K562 (cell line): ENCODE results near the gene SLC37A2. TPM values are rescaled to one million over a fixed set of nuclear protein-coding genes. Genes with fewer than 3 reads are reported as not detected.
"Not testable (repeated sequence)": the region's sequence is repeated elsewhere in the genome, so short reads cannot be mapped to it uniquely, and the experiment has no call there.

Experiments
- ATAC-seq: fragments of 200-7000 bp; cut with Tn5 transposase; 3 replicates; pipeline ENCODE4 v1.9.1; 2020; ENCODE audit warnings: moderate library complexity
- BruUV-seq: library from RNA; stranded (reverse); fragments of 400-500 nt; replicated peaks from 2 replicates; lab custom pipeline; 2021; lab: Mats Ljungman, UMichigan
- CTCF ChIA-PET: fragments of 300-600 bp; formaldehyde crosslinking; extraction: SDS; loops from one replicate; lab custom pipeline; 2021; ENCODE audit warnings: low intra/inter-chr PET ratio; lab: Yijun Ruan, JAX
- POLR2A ChIA-PET: fragments of 300-600, 350-650 bp; sonication (Branson Sonifier 250); formaldehyde crosslinking; extraction: SDS; loops from one replicate; lab custom pipeline; 2021; ENCODE audit warnings: antibody characterized with exemption, inconsistent platforms; lab: Yijun Ruan, JAX
- DNase-seq, 4 experiments: peaks; one replicate each; pipeline versions ENCODE4 v3.0.0 to v3.0.0-alpha.2; 2011 to 2018; ENCODE audit warnings: low spot score in 3 of 4, mixed read lengths in 3 of 4; ENCODE audit errors: extremely low read depth in 1 of 4
- FAIRE-seq: peaks from 2 replicates; lab custom pipeline; 2011; peaks lifted over from hg19 to GRCh38; lab: Jason Lieb, UNC
- H2AFZ ChIP-seq: 2 replicates; pipeline ENCODE4 v1.6.0; 2011; ENCODE audit warnings: low read depth, low read length, control low read depth, inconsistent platforms
- H3K27ac ChIP-seq: fragments of 200-600 bp; 3 replicates; pipeline ENCODE4 v1.8.0; 2011; ENCODE audit warnings: low read depth, mild to moderate bottlenecking, control low read depth, inconsistent platforms, low read length, moderate library complexity, mixed read lengths; ENCODE audit errors: extremely low read depth
- H3K27me3 ChIP-seq, 2 experiments: fragments of 300-600 bp in 1 of 2; 2 replicates in 1 of 2; 3 replicates in 1 of 2; pipeline versions ENCODE4 v1.6.0 to v1.8.0; 2011; ENCODE audit warnings: inconsistent platforms in 2 of 2, low read length in 2 of 2, mild to moderate bottlenecking in 1 of 2, mixed read lengths in 1 of 2, moderate library complexity in 1 of 2; ENCODE audit not compliant: control insufficient read depth in 2 of 2, insufficient read depth in 2 of 2
- H3K36me3 ChIP-seq: fragments of 300-600 bp; 3 replicates; pipeline ENCODE4 v1.8.0; 2011; ENCODE audit warnings: mild to moderate bottlenecking, low read length, inconsistent platforms; ENCODE audit not compliant: control insufficient read depth, insufficient read depth
- H3K4me1 ChIP-seq, 2 experiments: fragments of 200-600 bp in 1 of 2; replicated peaks in 1 of 2; 2 replicates in 1 of 2; 3 replicates in 1 of 2; pipeline versions ENCODE4 v1.5.1 to v1.8.0; 2011; ENCODE audit warnings: inconsistent platforms in 2 of 2, low read length in 2 of 2, mild to moderate bottlenecking in 1 of 2, mixed read lengths in 1 of 2, moderate library complexity in 1 of 2; ENCODE audit not compliant: control insufficient read depth in 2 of 2, insufficient read depth in 2 of 2
- H3K4me2 ChIP-seq: 2 replicates; pipeline ENCODE4 v1.6.1; 2011; ENCODE audit warnings: low read length, control low read depth, inconsistent platforms, mixed read lengths; ENCODE audit not compliant: insufficient read depth
- H3K4me3 ChIP-seq: fragments of 200-600 bp; sonication (generic), shearing (Covaris generic); 2 replicates; pipeline ENCODE4 v1.5.1; 2016; ENCODE audit warnings: control low read depth, inconsistent platforms
- H3K79me2 ChIP-seq: fragments of 200-600 bp; 3 replicates; pipeline ENCODE4 v1.8.0; 2011; ENCODE audit warnings: low read length, inconsistent platforms; ENCODE audit not compliant: control insufficient read depth, insufficient read depth
- H3K9ac ChIP-seq, 2 experiments: 2 replicates each; pipeline versions ENCODE4 v1.6.0 to v1.6.1; 2011; ENCODE audit warnings: low read depth in 2 of 2, low read length in 2 of 2, control low read depth in 1 of 2, inconsistent platforms in 1 of 2, mild to moderate bottlenecking in 1 of 2, mixed read lengths in 1 of 2; ENCODE audit not compliant: insufficient read depth in 1 of 2
- H3K9me1 ChIP-seq: one replicate; pipeline ENCODE4 v1.6.0; 2011; ENCODE audit warnings: inconsistent platforms, mild to moderate bottlenecking, low read length, moderate library complexity; ENCODE audit not compliant: control insufficient read depth, insufficient read depth
- H3K9me3 ChIP-seq: replicated peaks from 2 replicates; pipeline ENCODE4 v1.5.1; 2011; ENCODE audit warnings: low read depth, low read length, inconsistent platforms; ENCODE audit not compliant: control insufficient read depth, insufficient read depth
- H4K20me1 ChIP-seq: replicated peaks from 2 replicates; pipeline ENCODE4 v1.6.1; 2011; ENCODE audit warnings: low read length, inconsistent platforms, mixed read lengths; ENCODE audit not compliant: control insufficient read depth, insufficient read depth
- ARID1B ChIP-seq: fragments of 450-650 bp; IDR thresholded peaks from 2 replicates; pipeline ENCODE4 v1.6.1; 2016; ENCODE audit warnings: antibody characterized with exemption, mild to moderate bottlenecking, inconsistent platforms
- ATF3 ChIP-seq, 2 experiments: fragments of 450-650 bp in 1 of 2; sonication (generic) in 1 of 2; formaldehyde crosslinking in 1 of 2; IDR thresholded peaks in 1 of 2; conservative IDR thresholded peaks in 1 of 2; 2 replicates each; pipeline versions ENCODE4 v1.6.1 to v1.8.1; 2016 to 2023; ENCODE audit warnings: mild to moderate bottlenecking in 2 of 2, moderate library complexity in 2 of 2, inconsistent platforms in 1 of 2, missing genetic modification reagents in 1 of 2
- BRF2 ChIP-seq: IDR thresholded peaks from 3 replicates; pipeline ENCODE4 v1.6.1; 2011; ENCODE audit warnings: borderline replicate concordance, mild to moderate bottlenecking; ENCODE audit not compliant: insufficient read length, insufficient read depth
- FOSL1 ChIP-seq: fragments of 200-800 bp; sonication (Bioruptor generic); conservative IDR thresholded peaks from 2 replicates; pipeline ENCODE4 v1.6.1; 2016; ENCODE audit warnings: missing genetic modification characterization, missing compliant biosample characterization
- HMBOX1 ChIP-seq: sonication (generic); IDR thresholded peaks from 2 replicates; pipeline ENCODE4 v1.6.1; 2016
- KLF13 ChIP-seq: fragments of 450-650 bp; IDR thresholded peaks from 2 replicates; pipeline ENCODE4 v1.6.1; 2016; ENCODE audit warnings: missing genetic modification characterization, low read depth, mild to moderate bottlenecking, missing compliant biosample characterization, moderate library complexity, borderline replicate concordance
- NFATC3 ChIP-seq: fragments of 450-650 bp; IDR thresholded peaks from 2 replicates; pipeline ENCODE4 v1.6.1; 2017; ENCODE audit warnings: mild to moderate bottlenecking
- TFE3 ChIP-seq: fragments of 450-650 bp; formaldehyde crosslinking; IDR thresholded peaks from 2 replicates; pipeline ENCODE4 v1.4.0; 2020; ENCODE audit warnings: mild to moderate bottlenecking, mixed read lengths
- YY1 ChIP-seq, 3 experiments: IDR thresholded peaks; 2 replicates each; pipeline ENCODE4 v1.6.1; 2011; ENCODE audit warnings: low read length in 2 of 3, mild to moderate bottlenecking in 2 of 3, moderate library complexity in 2 of 3, borderline replicate concordance in 1 of 3, control low read depth in 1 of 3, low read depth in 1 of 3; ENCODE audit not compliant: insufficient read depth in 3 of 3, insufficient replicate concordance in 2 of 3, control insufficient read depth in 1 of 3, insufficient read length in 1 of 3; ENCODE audit errors: extremely low read depth in 1 of 3
- WGBS: fragments of 100-300 bp; shearing (Covaris generic); methylation state at CpG from one replicate; pipeline ENCODE4 v1.1.6; 2016; ENCODE audit warnings: low coverage, mixed read lengths; ENCODE audit not compliant: insufficient coverage; ENCODE audit errors: missing lambda C conversion rate; 5-methylcytosine and 5-hydroxymethylcytosine counted together
- in situ Hi-C: fragments of 300-500 bp; cut with MboI; formaldehyde crosslinking; loops from 4 replicates; pipeline ENCODE4 v1.15.0; 2018; ENCODE audit warnings: inconsistent platforms, mixed read lengths
- intact Hi-C: fragments of 100-400 bp; cut with micrococcal nuclease; formaldehyde crosslinking; loops from 2 replicates; pipeline ENCODE4 v1.14.2; 2022
- polyA plus RNA-seq, 8 experiments: library from polyadenylated mRNA; depleted of rRNA in 4 of 8; stranded (reverse) in 5 of 8; unstranded in 3 of 8; fragments of >200 nt; fragmentation: Nextera tagmentation in 2 of 8; fragmentation: Illumina TruSeq in 1 of 8; extraction: Ambion mirVana in 2 of 8; extraction: Trizol in 1 of 8; gene quantifications; 2 replicates each; pipeline versions ENCODE4 v1.2.1 to v1.2.3, GENCODE V29; 2011 to 2014; ENCODE audit warnings: inconsistent platforms in 1 of 8, missing spikeins in 1 of 8
- total RNA-seq, 7 experiments: library from RNA; depleted of rRNA in 6 of 7; stranded (reverse); fragments of >200 nt in 6 of 7; fragmentation: Illumina TruSeq in 2 of 7; extraction: Trizol in 2 of 7; gene quantifications; 2 replicates each; pipeline versions ENCODE4 v1.2.1 to v1.2.3, GENCODE V29; 2011 to 2021; ENCODE audit warnings: low replicate concordance in 1 of 7

SLC37A2 gene
- total and polyA plus RNA-seq, 9 of the 15 experiments (the other 6 are each of a cell fraction or from before 2014, with no cell fraction given), result 0.01 to 1.2 (median 0.52) TPM

- H3K4me2 ChIP-seq, H4K20me1 ChIP-seq, H3K9me3 ChIP-seq, H3K36me3 ChIP-seq, H3K9ac ChIP-seq, DNase-seq, H3K79me2 ChIP-seq, H2AFZ ChIP-seq, in situ Hi-C loops, ATAC-seq, H3K9me1 ChIP-seq, H3K4me3 ChIP-seq, BruUV-seq, intact Hi-C loops, FAIRE-seq, H3K27ac ChIP-seq, POLR2A ChIA-PET, CTCF ChIA-PET, H3K27me3 ChIP-seq, H3K4me1 ChIP-seq: not testable (repeated sequence)
- WGBS, result 21% methylated on average over 1 of the region's 1 CpG
- TF ChIP-seq TFE3 (CRISPR knock-in tag), result 0 out of 2 replicates have a peak, but pooled peaks have one; percentile 4
These were observed 33.7 kb upstream of the SLC37A2 start for GRCh38 chr11:125029431-125029830.

- no TSS peak for BruUV-seq
- intact Hi-C loops, result no loop called here
- Histone ChIP-seq H3K9ac (no peak overlapping the region), H3K79me2 (no peaks in the 10 kb centered on the region), H3K9me3 (no peaks in the 10 kb centered on the region), H3K4me3 (no peak overlapping the region), H4K20me1 (no peaks in the 10 kb centered on the region), H3K4me1 (no peaks in the 10 kb centered on the region), H3K27ac (no peak overlapping the region), H3K36me3 (peaks cover 2% of the 10 kb centered on the region; the same call in 2 of the 3 replicates), H3K4me2 (no peak overlapping the region), H3K27me3 (no peaks in the 10 kb centered on the region), H3K9me1 (no peaks in the 10 kb centered on the region), H2AFZ (no peak overlapping the region)
- CTCF ChIA-PET, result no interaction called here
- POLR2A ChIA-PET, result no interaction called here
- TF ChIP-seq YY1 (IDR thresholded peaks at IDR 0.05; ENCODE audit: borderline replicate concordance in 1 of 3, control insufficient read depth in 1 of 3, extremely low read depth in 1 of 3, insufficient read depth in 3 of 3, insufficient read length in 1 of 3, insufficient replicate concordance in 2 of 3, low read depth in 1 of 3, low read length in 2 of 3) (no peak), FOSL1 (tag) (peak; percentile 75), ARID1B (peak; percentile 30; the same call in 1 of the 2 replicates), BRF2 (no peak), KLF13 (tag) (no peak), ATF3 (IDR thresholded peaks at IDR 0.05) (peak; percentile 75), ATF3 (CRISPR knock-in tag; conservative IDR thresholded peaks at IDR 0.05) (no peak), NFATC3 (no peak), HMBOX1 (peak; percentile 35; the same call in 1 of the 2 replicates)
- FAIRE-seq (no peak), DNase-seq (peak in 1 of 4 experiments; percentile 13), ATAC-seq (no peak)
- 13% methylated on average over 1 of the region's 1 CpG for WGBS
- in situ Hi-C loops, result no loop called here
These were observed 26.2 kb upstream of the SLC37A2 start for GRCh38 chr11:125036933-125037332.
